BLaER1 (cell line): ENCODE data around the gene GPBP1.

Experiments used
- H3K27ac ChIP-seq: shearing (Covaris generic); formaldehyde crosslinking; 2 replicates; pipeline ENCODE4 v1.8.1; 2022
- H3K27me3 ChIP-seq: shearing (Covaris generic); formaldehyde crosslinking; 2 replicates; pipeline ENCODE4 v1.8.1; 2022
- H3K36me3 ChIP-seq: shearing (Covaris generic); formaldehyde crosslinking; 2 replicates; pipeline ENCODE4 v1.8.1; 2022
- H3K4me1 ChIP-seq: shearing (Covaris generic); formaldehyde crosslinking; 2 replicates; pipeline ENCODE4 v1.8.1; 2022
- H3K4me2 ChIP-seq: shearing (Covaris generic); formaldehyde crosslinking; 2 replicates; pipeline ENCODE4 v1.8.1; 2022
- H3K4me3 ChIP-seq: shearing (Covaris generic); formaldehyde crosslinking; 2 replicates; pipeline ENCODE4 v1.8.1; 2022
- H3K9ac ChIP-seq: shearing (Covaris generic); formaldehyde crosslinking; 2 replicates; pipeline ENCODE4 v1.8.1; 2022
- H3K9me3 ChIP-seq: shearing (Covaris generic); formaldehyde crosslinking; 2 replicates; pipeline ENCODE4 v1.8.1; 2022
- H4K20me1 ChIP-seq: shearing (Covaris generic); formaldehyde crosslinking; 2 replicates; pipeline ENCODE4 v1.8.1; 2022
- Cebpa-rat ChIP-seq: shearing (Covaris generic); IDR thresholded peaks from 2 replicates; pipeline ENCODE4 v1.8.1; 2022

Gene GPBP1

GRCh38 chr5:57232293-57233033 is 58.6 kb downstream of the GPBP1 start:
- peaks cover 28% of the 10 kb centered on the region for H3K9me3 ChIP-seq
- H3K4me1 ChIP-seq, result peaks cover 11% of the 10 kb centered on the region; the same call in 1 of the 2 replicates
- TF ChIP-seq Cebpa-rat, result no peak
- H3K9ac ChIP-seq, result no peak overlapping the region
- no peak overlapping the region for H3K27ac ChIP-seq
- H4K20me1 ChIP-seq, result peaks cover 87% of the 10 kb centered on the region
- peaks cover 90% of the 10 kb centered on the region for H3K36me3 ChIP-seq
- H3K27me3 ChIP-seq, result no peaks in the 10 kb centered on the region
- no peak overlapping the region for H3K4me2 ChIP-seq
- H3K4me3 ChIP-seq, result no peak overlapping the region

- Histone ChIP-seq H3K36me3 (peaks cover 84% of the 10 kb centered on the region), H3K27ac (no peak overlapping the region), H3K27me3 (no peaks in the 10 kb centered on the region), H3K9ac (no peak overlapping the region), H3K9me3 (no peaks in the 10 kb centered on the region), H3K4me3 (no peak overlapping the region), H3K4me2 (no peak overlapping the region), H3K4me1 (no peaks in the 10 kb centered on the region; the same call in 1 of the 2 replicates), H4K20me1 (peaks cover 73% of the 10 kb centered on the region)
- no peak for TF ChIP-seq Cebpa-rat
Observed at GRCh38 chr5:57243286-57244137, 69.7 kb downstream of the GPBP1 start.

GRCh38 chr5:57244331-57244730 is 70.5 kb downstream of the GPBP1 start:
- H3K27ac ChIP-seq, result no peak overlapping the region
- H3K9ac ChIP-seq, result no peak overlapping the region
- peaks cover 71% of the 10 kb centered on the region for H4K20me1 ChIP-seq
- H3K4me3 ChIP-seq, result no peak overlapping the region
- H3K4me1 ChIP-seq, result no peaks in the 10 kb centered on the region; the same call in 1 of the 2 replicates
- no peak for TF ChIP-seq Cebpa-rat
- H3K9me3 ChIP-seq, result no peaks in the 10 kb centered on the region
- H3K27me3 ChIP-seq, result no peaks in the 10 kb centered on the region
- peaks cover 81% of the 10 kb centered on the region for H3K36me3 ChIP-seq
- H3K4me2 ChIP-seq, result no peak overlapping the region

- Histone ChIP-seq H4K20me1 (peaks cover 65% of the 10 kb centered on the region), H3K4me2 (no peak overlapping the region), H3K27ac (no peak overlapping the region), H3K9ac (no peak overlapping the region), H3K36me3 (peaks cover 78% of the 10 kb centered on the region), H3K4me3 (no peak overlapping the region), H3K27me3 (no peaks in the 10 kb centered on the region), H3K4me1 (no peaks in the 10 kb centered on the region; the same call in none of the 2 replicates), H3K9me3 (no peaks in the 10 kb centered on the region)
- TF ChIP-seq Cebpa-rat, result no peak
Observed at GRCh38 chr5:57246426-57246825, 72.6 kb downstream of the GPBP1 start.

GRCh38 chr5:57247765-57248164 is 73.9 kb downstream of the GPBP1 start:
- TF ChIP-seq Cebpa-rat, result no peak
- no peak overlapping the region for H3K4me2 ChIP-seq
- peaks cover 62% of the 10 kb centered on the region for H4K20me1 ChIP-seq
- no peak overlapping the region for H3K27ac ChIP-seq
- no peak overlapping the region for H3K4me3 ChIP-seq
- no peaks in the 10 kb centered on the region for H3K27me3 ChIP-seq
- H3K9ac ChIP-seq, result no peak overlapping the region
- no peaks in the 10 kb centered on the region; the same call in none of the 2 replicates for H3K4me1 ChIP-seq
- peaks cover 83% of the 10 kb centered on the region for H3K36me3 ChIP-seq
- H3K9me3 ChIP-seq, result no peaks in the 10 kb centered on the region

GRCh38 chr5:57249265-57249874 is 75.5 kb downstream of the GPBP1 start:
- no peak overlapping the region for H3K4me3 ChIP-seq
- no peak overlapping the region for H3K4me2 ChIP-seq
- H3K27me3 ChIP-seq, result no peaks in the 10 kb centered on the region
- H4K20me1 ChIP-seq, result peaks cover 63% of the 10 kb centered on the region
- H3K4me1 ChIP-seq, result no peaks in the 10 kb centered on the region; the same call in none of the 2 replicates
- no peaks in the 10 kb centered on the region for H3K9me3 ChIP-seq
- H3K27ac ChIP-seq, result no peak overlapping the region
- H3K9ac ChIP-seq, result no peak overlapping the region
- no peak for TF ChIP-seq Cebpa-rat
- peaks cover 88% of the 10 kb centered on the region for H3K36me3 ChIP-seq

- peaks cover 80% of the 10 kb centered on the region for H4K20me1 ChIP-seq
- H3K9ac ChIP-seq, result no peak overlapping the region
- H3K27me3 ChIP-seq, result no peaks in the 10 kb centered on the region
- H3K4me2 ChIP-seq, result no peak overlapping the region
- no peak overlapping the region for H3K4me3 ChIP-seq
- peaks cover 22% of the 10 kb centered on the region for H3K4me1 ChIP-seq
- no peaks in the 10 kb centered on the region for H3K9me3 ChIP-seq
- TF ChIP-seq Cebpa-rat, result no peak
- peaks cover 99% of the 10 kb centered on the region for H3K36me3 ChIP-seq
- no peak overlapping the region for H3K27ac ChIP-seq
Observed at GRCh38 chr5:57258052-57258451, 84.2 kb downstream of the GPBP1 start.

- Histone ChIP-seq H4K20me1 (peaks cover 71% of the 10 kb centered on the region), H3K4me2 (no peak overlapping the region), H3K9ac (no peak overlapping the region), H3K27me3 (no peaks in the 10 kb centered on the region), H3K4me1 (peaks cover 22% of the 10 kb centered on the region), H3K36me3 (peaks cover 99% of the 10 kb centered on the region), H3K9me3 (no peaks in the 10 kb centered on the region), H3K4me3 (no peak overlapping the region), H3K27ac (no peak overlapping the region)
- TF ChIP-seq Cebpa-rat, result no peak
Observed at GRCh38 chr5:57258943-57259342, 85.1 kb downstream of the GPBP1 start.

- H4K20me1 ChIP-seq, result peaks cover 63% of the 10 kb centered on the region
- H3K27me3 ChIP-seq, result no peaks in the 10 kb centered on the region
- peaks cover 98% of the 10 kb centered on the region for H3K36me3 ChIP-seq
- H3K27ac ChIP-seq, result no peak overlapping the region
- no peak overlapping the region for H3K9ac ChIP-seq
- H3K4me2 ChIP-seq, result no peak overlapping the region
- H3K4me1 ChIP-seq, result peaks cover 22% of the 10 kb centered on the region
- no peaks in the 10 kb centered on the region for H3K9me3 ChIP-seq
- TF ChIP-seq Cebpa-rat, result no peak
- no peak overlapping the region for H3K4me3 ChIP-seq
Observed at GRCh38 chr5:57259704-57260103, 85.8 kb downstream of the GPBP1 start.
